GM18526 (cell line): ENCODE measurements around the gene RBM33.

Experiments
- POLR2A ChIP-seq: IDR thresholded peaks from 3 replicates; pipeline ENCODE4 v1.6.1; 2011; ENCODE audit not compliant: insufficient read length; ENCODE audit errors: extremely low read depth

The RBM33 gene

DNA sequence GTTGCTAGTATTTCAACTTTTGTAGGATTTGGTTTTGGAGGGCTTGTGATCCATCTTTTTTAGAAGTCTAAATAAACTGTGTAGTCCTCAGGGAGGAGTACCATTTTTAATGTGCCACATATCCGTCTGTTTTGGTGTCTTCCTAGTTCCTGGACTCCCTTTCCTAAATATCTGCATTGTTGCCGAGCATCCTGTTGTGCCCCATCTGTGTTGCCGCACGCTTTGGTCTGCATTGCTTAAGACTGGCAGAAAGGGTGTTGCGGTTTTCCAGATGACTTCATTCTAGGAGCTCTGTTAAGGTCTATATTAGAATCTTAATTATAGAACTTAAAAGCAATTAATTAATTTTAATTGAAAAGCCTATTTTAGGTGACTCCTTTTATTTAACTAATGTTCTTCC is 49.4 kb downstream of the RBM33 start:
- no peak for TF ChIP-seq POLR2A

DNA sequence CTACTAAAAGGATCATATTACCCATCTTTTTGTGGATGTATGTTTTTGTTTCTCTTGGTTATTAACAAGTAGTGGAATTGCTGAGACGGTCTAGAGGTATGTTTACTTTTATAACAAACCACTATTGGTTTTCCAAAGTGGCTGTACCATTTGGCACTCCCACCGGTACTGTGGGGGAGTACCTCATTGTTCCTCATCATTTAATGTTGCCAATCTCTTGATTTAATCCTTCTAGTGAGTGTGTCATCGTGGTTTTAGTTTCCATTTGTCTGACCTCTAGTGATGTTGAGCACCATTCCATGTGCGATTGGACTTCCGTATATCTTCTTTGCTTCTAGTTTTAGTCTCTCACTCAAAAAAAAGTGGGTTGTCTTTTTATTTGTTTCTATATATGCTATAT is 50.4 kb downstream of the RBM33 start:
- TF ChIP-seq POLR2A: no peak

DNA sequence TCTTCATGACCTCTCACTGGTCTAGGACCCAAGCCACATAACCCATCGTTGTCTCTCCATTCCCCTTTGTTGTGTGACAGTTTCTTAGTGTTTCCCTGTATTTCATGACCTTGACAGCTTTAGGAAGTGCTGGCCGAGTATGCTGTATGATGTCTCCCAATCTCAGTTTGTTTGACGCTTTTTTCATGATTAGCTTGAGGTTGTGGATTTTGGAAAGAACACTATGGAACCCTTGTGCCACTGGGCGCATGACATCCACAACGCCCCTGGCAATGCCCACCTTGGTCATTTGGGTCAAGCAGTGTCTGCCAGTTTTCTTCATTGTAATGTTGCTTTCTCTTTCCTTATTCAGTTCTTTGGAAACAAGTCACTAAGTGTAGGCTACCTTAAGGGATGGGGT is 52.3 kb downstream of the RBM33 start:
- TF ChIP-seq POLR2A: no peak

DNA sequence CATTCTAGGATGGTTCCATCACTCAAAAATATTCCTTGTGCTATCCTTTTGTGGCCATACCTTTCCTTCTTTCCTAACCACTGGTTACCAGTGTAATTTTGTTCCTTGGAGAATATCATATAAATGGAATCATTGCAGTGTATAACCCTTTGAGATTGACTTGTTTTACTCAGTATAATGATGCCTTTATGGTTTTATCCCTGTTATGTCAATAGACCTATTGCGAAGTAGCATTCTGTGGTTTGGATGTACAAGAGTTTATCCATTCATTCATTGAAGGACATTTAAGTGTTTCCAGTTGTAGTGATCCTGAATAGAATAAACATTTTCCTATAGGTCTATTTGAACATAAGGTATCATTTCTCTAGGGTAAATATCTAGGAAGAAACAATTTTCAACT is 54.2 kb downstream of the RBM33 start:
- no peak for TF ChIP-seq POLR2A

DNA sequence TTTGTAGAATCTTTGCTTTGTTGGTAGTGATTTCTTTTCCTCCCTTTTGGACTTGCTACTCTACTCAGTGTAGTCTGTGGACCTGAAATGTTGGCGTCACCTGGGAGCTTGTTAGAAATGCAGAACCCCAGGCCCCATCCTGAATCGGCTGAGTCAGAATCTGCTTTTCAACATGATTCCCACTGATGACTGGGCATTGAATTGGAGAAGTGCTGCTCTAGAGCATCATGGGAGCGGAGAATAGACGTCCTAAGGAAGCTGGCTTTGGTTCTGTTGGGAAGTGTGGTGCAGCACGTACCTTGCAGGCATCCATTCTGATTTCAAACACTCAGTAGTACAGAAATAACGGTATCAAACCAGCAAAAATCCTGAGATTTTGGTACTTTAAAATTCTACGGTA is 54.7 kb downstream of the RBM33 start:
- no peak for TF ChIP-seq POLR2A

- TF ChIP-seq POLR2A: no peak
These were observed 56.4 kb downstream of the RBM33 start for GRCh38 chr7:155700847-155701246.

DNA sequence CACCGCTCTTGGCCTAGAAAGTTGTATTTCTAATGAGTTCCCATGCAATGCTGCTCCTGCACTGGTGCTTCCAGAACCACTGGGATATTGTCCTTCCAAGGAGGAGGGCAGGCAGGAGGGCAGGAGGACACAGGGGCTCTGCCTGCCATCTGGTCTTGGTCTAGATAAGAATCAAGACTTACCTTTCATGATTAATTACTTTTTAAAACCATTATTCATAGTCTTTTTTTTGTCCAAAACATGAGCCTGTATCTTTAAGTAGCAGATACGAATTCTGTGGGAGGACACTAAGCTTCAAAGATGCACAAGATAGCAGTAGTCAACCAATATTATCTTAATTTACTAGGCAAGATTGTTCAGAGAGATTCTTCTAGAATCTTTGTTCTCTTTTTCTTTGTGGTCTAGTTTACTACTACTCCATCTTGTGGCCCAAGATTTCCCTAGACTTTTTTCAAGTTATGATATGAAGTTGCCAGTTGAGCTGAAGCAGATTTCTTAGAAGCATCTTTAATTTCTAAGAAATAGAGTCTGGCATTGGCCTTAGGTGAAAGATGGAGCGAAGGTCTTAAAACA is 57.6 kb downstream of the RBM33 start:
- TF ChIP-seq POLR2A: no peak

DNA sequence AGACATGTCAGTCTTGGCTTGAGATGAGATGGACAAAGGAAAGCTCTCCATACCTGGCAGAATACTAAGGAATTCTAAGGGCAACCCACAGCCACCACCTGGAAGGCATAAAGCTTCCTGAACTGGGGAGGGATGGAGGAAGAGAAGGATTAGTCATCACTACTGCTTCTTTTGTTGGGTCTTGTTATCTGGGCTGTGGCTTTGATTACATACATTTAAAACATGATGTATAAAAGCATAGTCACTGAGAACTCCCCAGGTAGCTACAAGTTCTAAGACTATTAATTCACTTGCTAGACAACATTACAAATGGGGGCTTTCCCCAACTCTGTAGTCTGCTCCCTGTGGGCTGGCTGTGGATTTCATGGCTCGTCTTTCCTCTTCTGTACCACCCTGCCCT is 58.2 kb downstream of the RBM33 start:
- no peak for TF ChIP-seq POLR2A

DNA sequence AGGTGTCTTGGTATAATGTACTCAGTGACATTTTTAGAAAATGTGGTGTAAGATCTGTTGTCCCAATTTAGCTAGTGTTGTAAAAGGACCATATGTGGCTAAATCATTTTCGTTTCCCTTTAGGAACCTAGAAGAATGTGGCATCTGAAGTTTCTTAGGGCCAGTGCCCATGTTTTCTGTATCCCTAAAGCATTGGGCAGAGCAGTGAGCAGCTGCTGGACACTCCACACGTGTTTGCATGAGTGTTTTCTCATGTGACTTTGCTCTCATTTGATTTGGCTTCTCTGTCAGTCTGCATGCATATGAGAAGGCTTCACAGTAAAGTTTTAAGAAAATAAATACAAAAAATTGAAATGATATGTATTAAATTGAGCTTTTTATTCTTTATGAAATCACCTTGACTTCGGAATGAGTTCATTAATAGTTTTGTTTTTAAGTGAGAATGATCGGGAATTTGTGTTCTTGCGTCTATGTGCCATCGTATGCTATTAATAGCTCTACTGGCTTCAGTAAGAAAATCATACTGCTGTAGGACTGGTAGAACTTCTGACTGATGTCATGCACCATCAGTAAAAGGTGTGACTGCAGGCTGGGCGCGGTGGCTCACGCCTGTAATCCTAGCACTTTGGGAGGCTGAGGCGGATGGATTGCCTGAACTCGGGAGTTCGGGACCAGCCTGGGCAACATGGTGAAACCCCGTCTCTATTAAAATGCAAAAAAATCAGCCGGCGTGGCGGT is 61.3 kb downstream of the RBM33 start:
- no peak for TF ChIP-seq POLR2A

DNA sequence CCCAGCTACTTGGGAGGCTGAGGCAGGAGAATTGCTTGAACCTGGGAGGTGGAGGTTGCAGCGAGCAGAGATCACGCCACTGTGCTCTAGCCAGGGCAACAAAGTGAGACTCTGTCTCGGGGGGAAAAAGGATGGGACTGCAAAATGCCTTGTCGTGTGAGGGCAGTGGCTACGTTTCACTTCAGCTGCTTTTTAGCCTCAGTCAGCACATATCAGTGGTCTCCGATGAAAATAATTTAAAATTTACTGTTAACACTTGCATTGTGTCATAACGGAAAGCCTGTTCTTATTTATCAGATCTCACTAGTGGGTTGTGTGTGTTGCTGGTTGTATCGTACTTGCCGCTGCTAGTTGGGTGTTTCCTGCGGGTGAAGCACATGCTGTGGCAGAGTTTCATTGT is 61.9 kb downstream of the RBM33 start:
- no peak for TF ChIP-seq POLR2A

GRCh38 chr7:155709453-155709852 is 65.0 kb downstream of the RBM33 start:
- TF ChIP-seq POLR2A: no peak

DNA sequence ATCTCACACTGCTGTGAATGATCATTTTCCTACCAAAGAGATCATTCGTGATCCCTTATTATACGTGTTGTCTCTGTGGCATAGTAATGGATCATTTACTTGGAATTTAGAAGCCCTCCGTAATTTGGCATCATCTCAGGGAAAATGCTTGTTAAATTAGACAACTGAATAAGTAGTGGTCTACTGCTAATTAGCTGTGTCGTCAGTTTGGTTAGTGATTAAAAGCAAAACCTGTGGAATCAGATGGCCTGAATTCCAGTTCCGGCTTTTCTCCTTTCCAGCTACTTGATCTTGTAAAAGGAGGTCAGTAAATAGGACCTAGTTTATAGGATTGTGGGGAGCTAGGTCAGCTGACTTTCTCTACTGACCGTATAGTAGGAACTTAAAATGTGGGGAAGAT is 65.6 kb downstream of the RBM33 start:
- TF ChIP-seq POLR2A: no peak

DNA sequence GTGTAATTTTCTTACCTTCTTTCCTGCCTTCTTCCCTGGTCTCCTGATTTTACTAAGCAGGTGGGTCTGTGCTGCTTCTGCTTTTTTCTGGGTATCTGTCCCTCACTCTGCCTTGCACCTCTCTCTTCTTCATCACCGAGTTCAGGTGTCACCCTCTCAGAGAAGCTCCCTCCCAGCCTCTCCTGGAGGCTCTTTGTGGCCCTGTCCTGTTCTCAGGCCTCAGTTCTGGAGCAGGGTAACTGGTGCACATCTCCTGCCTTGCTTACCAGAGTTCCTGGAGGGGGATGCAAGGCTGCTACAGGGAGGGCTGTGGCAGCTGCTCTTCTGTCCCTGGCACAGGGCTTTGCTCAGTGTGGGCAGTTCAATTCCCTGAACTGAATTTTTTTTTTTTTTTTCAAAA is 66.1 kb downstream of the RBM33 start:
- TF ChIP-seq POLR2A: no peak

DNA sequence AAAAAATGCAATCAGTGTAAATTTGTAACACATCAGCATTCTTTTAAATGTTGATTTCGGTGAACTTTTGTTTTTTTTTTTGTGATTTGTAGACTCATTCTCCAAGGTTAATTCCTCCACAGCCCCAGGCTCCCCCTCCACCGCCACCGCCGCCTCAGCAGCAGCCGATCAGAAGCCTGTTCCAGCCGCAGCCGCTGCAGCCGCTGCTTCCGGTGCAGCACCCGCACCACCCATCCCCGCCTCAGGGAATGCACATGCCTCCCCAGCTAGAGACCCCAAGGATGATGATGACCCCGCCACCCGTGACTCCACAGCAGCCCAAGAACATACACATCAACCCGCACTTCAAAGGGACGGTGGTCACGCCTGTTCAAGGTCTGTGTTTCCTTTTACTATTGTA is 66.6 kb downstream of the RBM33 start:
- TF ChIP-seq POLR2A: no peak

DNA sequence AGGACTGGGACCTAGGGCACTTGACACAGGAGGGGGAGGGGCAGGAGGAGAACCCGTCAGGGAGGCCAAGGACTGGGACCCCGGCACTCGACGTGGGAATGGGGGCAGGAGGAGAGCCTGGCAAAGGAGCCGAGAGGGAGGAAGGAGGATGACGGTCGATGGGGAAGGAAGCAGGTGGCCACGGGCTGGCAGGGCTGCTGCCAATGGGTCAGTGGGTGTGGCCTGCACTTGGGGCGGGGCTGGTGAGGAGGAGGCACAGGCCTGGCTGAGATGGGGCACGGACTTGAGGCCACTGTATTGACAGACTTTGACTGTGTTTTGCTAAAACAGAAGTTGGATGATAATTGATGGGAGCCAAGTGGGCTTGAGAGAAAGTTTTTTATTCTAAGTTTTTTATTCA is 68.9 kb downstream of the RBM33 start:
- no peak for TF ChIP-seq POLR2A

DNA sequence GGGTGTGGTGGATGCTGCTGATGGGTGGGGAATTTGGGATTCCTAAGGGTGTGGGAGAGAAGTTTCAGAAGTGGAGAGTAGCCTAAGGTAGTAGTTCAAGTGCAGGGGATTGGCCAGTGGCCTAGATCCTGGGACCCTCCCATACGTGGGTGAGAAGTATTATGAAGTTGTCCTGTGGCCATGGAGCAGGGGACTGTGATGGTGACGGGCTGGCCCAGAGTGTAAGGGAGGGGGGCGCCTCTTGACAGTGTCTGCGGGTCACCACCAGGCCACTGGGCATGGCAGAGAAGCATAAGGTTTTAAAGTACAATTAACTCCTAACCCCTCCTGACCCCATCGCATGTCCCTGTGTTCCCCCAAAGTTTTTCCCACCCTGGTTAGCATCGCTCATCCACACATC is 70.2 kb downstream of the RBM33 start:
- no peak for TF ChIP-seq POLR2A
